T-helper 9 cell (primary cell): Measurements from ENCODE around the gene ARG2.

Experiments used
- DNase-seq: peaks from one replicate; pipeline ENCODE4 v3.0.0-alpha.2; 2020

ARG2 gene

DNA sequence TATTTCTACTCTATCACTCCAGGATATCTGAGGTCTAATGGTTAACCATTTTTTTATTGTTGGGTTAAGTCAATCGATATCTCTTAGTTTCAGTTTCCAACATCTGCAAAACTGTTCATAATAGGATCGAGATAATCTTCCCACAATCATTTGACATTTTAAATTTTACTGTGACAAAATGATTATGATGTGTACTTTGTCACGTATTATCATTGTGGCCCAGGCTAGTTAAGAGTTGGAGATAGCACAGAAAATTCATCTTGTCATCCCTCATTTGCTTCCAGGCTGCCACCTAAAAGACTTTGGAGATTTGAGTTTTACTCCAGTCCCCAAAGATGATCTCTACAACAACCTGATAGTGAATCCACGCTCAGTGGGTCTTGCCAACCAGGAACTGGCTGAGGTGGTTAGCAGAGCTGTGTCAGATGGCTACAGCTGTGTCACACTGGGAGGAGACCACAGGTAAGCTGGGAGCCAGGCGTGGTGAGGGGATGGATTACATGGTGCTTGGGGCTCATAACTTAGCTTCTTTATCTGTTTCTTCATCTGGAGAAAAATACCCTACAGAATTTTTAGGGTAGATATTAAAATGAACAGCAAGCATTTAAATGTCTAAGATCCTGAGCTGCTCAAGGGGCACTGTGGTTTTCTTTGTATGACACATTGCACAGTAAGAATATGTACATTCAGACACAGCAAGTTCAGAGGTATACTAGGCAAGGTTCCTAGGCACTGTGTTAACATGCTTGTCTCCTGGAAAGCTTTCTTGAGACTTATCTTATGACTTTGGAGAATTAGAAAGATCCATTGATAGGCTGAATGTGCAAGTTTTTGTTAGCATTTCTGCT is 22.4 kb downstream of the ARG2 start:
- DNase-seq: no peak

DNA sequence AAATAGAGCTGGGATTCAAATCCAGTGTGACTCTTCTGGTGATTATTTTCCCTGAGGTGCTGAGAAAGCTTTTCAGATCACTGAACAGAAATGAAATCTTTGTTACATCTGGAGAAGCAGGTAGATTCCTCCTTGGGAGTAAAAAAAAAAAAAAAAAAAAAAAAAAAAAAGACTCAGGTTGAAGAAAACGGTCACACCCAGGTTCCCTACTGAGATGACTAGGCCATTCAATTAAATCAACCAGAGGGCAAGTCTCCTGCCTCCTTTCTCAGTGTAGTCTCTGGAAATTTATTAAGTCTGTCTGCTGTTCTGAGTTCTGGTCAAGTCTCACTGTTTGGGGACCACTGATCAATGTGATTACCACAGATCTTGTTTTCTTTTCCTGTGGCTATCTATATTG is 24.0 kb downstream of the ARG2 start:
- no peak for DNase-seq

DNA sequence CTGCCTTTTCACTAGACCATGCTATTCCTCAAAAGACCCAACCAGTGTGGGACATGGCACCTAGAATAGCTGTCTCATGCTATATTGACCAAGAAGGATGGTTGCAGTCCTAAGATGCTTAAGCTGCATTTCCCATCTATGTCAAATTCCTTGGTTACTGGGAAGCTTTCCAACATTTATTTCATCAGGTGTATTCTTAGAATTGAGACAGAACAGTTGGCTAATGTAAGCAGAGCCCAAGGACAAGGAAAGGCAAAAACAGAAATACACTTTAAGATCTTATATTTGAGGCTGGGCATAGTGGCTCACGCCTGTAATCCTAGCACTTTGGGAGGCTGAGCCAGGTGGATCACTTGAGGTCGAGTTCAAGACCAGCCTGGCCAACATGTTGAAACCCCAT is 24.7 kb downstream of the ARG2 start:
- DNase-seq: no peak

DNA sequence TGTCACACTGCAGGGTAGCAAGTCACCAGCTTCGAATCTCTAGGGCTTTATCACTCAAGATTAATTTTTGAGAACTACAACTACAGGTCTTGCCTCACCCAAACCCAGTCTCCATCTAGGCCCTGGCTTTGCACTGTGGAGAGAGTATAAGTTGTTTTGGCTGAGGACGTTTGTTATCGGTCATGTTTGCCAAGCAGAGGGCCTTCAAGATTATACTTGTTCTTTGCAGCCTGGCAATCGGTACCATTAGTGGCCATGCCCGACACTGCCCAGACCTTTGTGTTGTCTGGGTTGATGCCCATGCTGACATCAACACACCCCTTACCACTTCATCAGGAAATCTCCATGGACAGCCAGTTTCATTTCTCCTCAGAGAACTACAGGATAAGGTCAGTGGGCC is 25.7 kb downstream of the ARG2 start:
- no peak for DNase-seq

DNA sequence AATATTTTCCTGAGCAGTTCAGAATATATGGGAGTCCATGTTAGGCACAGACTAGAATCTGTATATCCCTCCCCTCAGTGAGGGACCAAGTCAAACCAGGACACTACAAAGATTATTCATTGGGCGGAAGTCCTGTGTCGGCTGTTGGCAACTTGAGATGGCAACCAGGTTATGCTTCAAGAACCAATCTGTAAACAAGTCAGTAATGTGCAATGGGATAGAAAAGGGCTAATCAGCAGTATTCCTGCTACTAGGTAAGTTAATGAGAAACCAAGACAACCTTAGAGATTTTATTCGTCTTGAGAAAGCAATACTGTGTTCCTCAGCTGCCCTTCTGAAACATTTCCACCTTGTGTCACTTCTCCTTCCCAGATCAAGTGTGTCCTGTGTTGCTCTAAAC is 26.4 kb downstream of the ARG2 start:
- no peak for DNase-seq

DNA sequence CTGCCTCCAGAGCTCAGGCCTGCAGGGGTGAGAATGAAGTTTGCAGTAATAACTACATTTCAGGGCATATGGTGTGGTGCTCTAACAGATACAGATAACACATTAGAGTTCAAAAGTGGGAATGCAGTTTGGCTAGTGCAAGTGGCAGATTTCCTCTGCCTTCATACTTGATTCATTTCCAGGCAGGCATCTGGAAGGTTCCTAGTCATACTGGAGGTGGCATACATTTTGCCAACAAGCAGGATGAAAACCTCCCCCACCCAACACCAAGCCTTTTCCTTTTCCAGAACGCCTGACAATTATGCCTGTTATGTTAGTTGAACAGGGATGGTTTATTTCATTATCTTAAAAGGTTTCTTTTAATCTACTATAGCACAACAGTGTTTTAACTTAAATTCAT is 30.4 kb downstream of the ARG2 start:
- DNase-seq: no peak

DNA sequence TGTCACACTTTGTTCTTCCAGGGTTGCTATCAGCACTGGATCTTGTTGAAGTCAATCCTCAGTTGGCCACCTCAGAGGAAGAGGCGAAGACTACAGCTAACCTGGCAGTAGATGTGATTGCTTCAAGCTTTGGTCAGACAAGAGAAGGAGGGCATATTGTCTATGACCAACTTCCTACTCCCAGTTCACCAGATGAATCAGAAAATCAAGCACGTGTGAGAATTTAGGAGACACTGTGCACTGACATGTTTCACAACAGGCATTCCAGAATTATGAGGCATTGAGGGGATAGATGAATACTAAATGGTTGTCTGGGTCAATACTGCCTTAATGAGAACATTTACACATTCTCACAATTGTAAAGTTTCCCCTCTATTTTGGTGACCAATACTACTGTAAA is 31.0 kb downstream of the ARG2 start:
- no peak for DNase-seq

DNA sequence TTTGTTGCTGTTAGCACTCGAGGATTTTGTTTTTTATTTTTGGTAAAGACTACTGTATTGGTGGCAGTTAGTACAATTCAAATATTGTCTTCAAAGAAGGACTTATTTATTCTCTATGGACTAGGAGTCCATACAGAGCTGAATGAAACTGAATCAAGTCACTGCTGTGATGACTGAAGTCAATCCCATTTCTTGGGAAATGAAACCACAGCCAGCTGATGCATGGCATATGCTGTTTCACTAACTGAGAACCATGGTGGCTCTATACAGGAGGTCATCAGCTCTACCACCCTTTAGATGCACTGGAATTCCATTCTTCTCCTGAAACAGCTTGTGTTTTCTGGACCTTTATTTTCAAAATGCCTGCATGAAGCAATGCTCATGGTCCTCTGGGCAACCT is 32.5 kb downstream of the ARG2 start:
- no peak for DNase-seq

DNA sequence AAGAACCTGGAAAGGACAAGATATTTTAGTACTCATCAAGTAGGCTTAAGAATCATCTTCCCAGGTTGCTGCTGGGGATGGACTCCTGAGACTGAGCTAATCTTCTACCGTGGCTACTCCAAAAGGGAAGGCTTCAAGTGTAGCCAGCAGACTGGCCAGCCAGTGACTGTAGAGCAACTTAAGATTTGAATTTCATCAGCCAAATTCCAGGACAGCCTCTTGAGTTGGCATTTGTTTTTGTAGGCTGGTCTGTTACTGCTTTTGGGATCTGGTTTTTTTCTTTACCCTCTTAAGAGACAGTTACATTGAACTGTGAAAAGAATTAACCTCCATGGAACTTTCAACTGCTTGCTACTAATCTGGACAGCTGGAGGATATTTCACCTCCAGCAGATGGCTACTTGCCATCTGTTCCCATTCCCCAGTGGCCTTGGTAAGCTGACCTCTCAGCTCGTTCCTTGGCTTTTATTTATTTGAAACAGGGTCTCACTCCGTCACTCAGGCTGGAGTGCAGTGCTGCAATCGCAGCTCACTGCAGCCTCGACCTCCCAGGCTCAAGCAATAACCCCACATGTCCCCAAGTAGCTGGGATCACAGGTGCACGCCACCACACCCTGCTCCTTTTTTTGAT is 34.0 kb downstream of the ARG2 start:
- no peak for DNase-seq

DNA sequence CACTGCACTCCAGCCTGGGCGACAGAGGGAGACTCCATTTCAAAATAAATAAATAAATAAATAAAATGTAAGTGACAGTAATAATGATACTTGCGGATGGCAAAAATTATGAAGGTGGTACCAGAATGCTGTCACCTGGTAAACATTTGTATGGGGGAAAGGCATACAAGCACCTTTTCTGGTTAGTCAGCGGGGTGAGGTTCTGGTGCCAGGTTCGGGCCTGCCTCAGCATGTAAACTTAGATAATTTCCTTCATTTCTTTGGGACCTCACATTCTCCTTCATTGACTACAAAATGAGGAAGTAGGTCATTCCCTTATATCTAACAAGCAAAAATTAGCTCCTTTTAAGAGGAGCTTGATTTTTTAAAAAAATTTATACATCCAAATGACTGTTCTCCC is 43.9 kb downstream of the ARG2 start:
- no peak for DNase-seq

DNA sequence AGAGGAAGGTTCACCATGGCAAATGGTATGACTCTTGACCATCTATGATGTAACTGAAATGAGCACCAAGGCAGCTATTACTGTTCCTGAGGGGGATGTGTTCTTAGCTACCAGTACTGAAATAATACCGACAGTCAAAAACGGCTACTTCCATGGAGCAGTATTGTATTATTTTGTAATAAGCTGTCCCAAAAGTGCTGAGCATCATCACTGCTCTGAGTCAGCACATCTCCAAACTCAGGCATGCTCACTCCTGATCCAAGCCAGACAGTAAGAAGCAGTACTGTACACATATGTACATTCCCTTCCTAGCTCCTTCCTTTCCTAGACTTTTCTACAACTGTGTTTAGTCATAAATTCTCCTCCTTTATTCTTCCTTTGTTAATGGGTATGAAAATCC is 46.1 kb downstream of the ARG2 start:
- no peak for DNase-seq

DNA sequence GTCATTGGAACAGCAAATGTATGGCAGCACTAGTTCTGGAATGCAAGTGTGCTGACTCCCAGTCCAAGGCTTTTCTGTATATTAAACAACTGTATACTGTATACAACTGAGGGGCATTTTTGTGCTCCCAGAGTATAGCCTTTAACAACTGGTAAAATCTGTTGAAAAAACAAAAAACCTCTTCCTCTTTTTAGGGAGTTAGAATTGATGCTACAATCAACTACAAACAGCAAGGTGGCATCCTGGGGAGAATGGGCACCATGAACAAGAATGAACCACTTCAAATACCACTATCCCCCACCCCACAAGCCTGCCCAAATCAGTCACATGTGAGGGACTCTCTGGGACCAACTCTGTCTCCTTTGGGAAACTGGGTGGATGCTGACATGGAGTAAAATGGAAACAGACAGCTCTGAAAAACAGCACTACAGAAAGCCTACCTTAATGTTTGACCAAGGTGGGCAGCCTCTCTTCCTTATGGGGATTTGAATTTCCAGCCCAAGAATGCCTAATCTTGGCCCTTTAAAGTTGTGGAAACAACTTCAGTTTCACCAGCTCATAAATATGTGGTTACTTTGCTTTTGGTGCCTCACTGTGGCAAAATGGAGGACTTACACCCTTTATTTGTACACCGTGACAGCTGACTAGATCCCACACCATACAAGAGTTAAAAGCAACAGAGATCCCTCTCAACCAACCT is 47.2 kb downstream of the ARG2 start:
- no peak for DNase-seq

DNA sequence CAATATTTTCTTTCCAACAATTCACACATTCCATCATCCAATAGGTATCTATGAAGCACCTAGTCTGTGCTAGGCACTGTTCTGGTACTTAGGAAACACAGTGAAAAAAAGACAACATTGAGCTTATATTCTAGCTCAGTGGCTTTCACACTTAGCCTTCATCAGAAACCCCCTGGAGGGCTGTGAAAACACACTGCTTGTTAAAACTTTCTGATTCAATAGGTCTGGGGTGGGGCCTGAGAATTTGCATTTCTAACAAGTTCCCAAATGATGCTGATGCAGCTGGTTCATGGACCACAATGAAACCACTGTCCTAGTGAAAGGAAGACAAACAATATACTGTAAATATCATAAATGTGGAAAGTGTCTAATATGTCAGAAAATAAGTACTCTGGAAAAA is 48.8 kb downstream of the ARG2 start:
- no peak for DNase-seq

DNA sequence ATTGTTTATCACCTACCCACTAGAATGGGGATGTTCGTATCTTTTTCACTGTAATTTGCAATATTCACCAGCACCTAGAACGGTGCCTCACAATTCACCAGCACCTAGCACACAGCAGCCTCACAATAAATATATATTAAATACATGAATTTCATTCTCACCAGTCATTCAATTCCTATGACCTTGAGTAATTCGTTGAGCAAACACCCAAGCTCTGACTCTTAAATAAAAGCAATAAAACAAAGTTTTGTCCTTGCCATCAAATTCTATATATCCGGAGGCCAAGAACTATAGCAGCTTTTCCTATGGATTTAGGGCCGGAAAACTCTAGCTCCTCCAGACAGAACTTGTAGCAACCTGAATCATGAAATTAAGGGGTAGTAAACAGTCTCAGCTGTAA is 53.7 kb downstream of the ARG2 start:
- no peak for DNase-seq

DNA sequence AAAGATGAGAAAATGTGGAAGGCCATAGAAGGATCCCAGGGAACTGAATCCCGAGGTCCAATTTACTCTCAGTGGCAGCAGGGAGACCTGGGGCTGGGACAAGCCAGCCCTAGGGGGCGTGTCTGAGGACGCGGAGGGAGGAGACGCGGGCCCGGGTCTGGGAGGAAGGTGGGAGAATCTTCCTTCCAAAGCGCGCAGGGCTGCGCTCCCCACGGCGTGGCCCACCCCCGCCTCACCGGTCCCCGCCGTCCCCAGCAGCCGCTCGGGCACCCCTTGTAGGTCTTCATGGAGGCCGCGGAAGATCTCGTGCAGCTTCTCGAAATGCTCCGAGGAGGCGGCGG is 54.4 kb downstream of the ARG2 start:
- peak; percentile 57 for DNase-seq

DNA sequence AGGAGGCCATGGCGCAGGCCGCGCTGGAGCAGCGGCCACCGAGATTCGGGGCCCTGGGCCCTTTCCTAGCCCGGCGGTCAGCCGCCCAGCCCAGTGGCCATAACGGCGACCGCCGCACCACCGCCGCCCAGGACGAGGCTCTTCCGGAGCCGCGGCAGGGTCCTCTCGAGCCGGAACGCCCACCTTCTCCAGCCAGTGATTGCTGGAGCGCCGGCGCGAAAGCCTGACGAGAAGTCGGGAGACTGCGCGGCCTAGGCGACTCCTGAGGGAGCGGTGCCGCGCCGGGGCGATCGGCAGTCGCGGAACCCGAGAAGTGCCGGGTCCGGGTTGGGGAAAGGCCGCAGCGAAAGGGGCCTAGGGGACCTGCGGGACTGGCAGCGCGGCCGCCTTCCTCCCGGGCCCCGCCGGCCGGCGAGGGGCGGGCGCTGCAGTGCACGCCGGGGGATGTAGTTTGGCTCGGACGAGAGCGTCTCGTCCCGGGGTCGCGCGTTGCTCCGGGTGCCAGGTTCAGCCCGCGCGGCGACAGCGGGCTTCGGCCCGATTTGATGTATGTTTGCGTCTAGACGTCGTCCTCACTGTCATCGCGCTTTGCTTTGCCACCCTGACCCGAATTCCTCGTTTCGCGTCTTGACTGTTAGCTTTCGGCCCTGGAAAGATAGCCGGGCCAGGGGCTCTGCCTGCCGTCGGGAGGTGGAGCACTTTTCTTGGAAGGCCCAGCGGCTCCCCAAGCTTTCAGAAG is 54.9 kb downstream of the ARG2 start, which contains the start of gene VTI1B:
VTI1B (minus strand) TSS at position 153 of the 739 bp plus-strand sequence; CDS start at position 10, 143 bp downstream.
- peak; percentile 73 for DNase-seq

DNA sequence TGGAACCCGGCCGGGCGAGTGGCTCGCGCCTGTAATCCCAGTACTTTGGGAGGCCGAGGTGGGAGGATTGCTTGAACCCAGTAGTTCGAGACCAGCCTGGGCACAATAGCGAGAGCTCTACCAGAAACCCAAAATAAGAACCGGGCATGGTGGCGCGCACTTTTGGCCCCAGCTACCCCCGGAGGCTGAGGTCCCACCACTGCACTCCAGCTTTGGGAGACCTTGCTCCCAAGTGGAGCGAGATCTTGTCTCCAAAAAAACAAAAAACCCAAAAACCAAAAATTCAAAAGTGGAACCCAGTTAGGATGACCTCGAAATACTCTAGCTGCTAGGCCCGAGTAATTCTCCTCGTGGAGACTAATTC is 55.5 kb downstream of the ARG2 start:
- no peak for DNase-seq

DNA sequence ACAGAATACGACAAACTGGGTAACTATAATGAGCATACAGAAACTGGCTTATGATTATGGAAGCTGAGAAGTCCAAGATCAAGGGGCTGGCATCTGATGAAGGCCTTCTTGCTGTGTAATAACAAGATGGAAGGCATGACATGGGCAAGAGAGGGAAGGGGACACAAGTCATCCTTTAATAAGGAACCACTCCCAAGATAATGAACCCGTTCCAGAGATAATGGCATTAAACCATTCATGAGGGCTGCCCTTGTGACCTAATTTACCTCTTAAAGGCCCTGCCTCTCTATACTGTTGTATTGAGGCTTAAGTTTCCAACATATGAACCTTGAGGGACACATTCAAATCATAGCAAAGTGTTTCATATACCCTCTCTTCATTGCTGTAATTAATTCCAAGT is 59.3 kb downstream of the ARG2 start:
- no peak for DNase-seq

DNA sequence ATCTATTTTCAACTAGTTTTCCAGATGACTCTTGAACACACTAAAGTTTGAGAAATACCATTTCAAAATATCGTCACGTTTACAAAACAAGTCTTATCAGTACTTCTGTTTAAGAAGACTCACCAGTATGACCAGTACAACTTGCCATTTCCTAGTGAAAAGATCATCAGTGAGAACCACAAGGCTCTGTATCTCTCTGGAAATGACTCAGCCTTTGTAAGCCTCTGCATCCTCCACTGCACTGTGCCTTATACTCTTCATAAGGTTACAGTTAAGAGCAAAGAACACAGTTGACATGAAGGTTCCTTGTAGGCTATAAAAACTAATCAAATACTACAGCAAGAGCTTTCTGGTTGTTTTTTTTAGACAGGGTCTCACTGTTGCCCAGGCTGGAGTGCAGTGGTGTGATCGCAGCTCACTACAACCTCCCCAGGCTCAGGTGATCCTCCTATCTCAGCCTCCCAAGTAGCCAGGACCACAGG is 60.4 kb downstream of the ARG2 start:
- no peak for DNase-seq

DNA sequence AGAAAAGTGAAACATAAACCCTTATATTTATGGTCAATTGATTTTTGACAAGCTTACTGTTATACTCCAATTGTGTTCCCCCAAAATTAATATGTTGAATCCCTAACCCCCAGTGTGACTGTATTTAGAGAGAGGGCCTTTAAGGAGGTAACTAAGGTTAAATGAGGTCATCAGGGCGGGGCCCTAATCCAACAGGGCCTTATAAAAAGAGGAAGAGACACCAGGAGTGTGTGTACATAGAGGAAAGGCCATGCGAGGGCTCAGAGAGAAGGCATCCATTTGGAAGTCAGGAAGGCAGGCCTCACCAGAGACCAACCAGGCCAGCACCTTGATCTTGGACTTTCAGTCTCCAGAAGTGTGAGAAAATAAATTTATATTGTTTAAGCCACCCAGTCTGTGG is 61.2 kb downstream of the ARG2 start:
- no peak for DNase-seq

DNA sequence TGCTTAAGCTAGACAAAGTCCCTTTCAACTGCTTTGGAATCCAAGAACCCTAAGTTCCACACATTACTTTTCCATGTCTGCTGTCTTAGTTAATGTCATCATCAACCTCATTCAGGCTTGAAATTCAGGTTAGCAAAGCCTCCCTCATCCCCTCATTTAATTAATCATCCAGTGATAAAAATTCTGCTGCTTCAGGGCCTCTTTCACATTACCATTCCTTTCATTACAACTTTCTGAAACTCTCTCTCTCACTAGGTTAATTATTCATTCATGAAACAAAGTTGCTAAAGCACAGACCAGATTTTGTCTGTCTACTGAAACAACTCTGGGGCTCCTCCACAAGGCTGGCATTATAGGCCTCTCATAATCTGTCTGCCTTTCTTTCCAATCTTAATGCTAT is 64.1 kb downstream of the ARG2 start:
- DNase-seq: no peak

DNA sequence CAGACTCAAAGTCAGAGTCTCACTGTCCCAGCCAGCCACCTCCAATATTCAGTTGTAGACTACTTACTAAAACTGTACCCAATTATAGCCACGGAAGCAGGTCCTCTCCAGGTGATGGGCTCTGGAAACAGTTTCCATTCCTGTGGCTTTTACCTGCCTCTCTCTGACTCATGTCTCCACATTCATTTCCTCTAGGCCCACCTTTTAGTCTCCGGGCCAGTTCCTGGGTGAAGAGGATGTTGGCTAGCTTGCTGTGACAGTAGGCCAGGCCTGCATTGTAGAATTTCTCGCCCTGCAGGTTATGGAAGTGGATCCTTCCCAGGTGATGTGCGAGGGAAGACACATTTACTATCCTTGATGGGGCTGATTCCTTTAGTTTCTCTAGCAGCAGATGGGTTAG is 70.3 kb downstream of the ARG2 start:
- DNase-seq: no peak

DNA sequence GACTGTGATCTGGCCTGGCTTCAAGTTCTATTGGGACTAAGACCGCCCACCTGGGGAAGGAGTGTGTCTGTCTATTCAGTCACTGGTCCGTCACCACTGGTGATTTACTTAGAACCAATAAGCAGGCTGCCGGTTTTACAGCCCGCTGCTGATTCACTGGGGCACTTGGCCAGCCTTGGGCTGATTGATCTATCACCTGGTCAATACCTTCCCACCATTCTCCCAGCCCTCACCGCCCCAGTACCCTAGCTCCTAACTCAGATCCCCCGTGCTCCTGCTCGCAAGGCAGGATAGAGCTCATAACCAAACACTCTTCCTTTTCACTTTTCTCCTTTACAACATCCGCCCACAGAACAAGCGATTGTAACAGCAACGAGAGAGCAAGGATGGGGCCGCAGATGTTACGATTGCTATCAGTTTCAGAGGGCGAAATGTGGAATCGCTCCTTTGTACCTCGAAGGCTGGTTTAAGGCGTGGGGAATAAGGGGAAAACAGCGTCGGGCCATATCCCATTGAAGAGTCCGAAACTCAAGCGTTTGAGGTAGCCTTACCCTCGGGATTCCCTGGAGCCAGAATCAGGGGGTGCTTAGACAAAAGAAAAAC is 75.2 kb downstream of the ARG2 start:
- DNase-seq: peak; percentile 45
